ENCODE measurements around the gene SPDEF.

The SPDEF gene

GRCh38 chr6:34570066-34570833, 14.1 kb upstream of the SPDEF start:
- no peak overlapping the region for H3K4me3 ChIP-seq (ENCODE audit: low read length)
- no peak for DNase-seq (ENCODE audit: low read depth)
- TF ChIP-seq CTCF (IDR thresholded peaks at IDR 0.05; ENCODE audit: insufficient read depth, low read depth, low read length, missing control alignments): no peak

GRCh38 chr6:34569361-34569973, 13.3 kb upstream of the SPDEF start:
- DNase-seq (ENCODE audit: low read depth): no peak

DNA sequence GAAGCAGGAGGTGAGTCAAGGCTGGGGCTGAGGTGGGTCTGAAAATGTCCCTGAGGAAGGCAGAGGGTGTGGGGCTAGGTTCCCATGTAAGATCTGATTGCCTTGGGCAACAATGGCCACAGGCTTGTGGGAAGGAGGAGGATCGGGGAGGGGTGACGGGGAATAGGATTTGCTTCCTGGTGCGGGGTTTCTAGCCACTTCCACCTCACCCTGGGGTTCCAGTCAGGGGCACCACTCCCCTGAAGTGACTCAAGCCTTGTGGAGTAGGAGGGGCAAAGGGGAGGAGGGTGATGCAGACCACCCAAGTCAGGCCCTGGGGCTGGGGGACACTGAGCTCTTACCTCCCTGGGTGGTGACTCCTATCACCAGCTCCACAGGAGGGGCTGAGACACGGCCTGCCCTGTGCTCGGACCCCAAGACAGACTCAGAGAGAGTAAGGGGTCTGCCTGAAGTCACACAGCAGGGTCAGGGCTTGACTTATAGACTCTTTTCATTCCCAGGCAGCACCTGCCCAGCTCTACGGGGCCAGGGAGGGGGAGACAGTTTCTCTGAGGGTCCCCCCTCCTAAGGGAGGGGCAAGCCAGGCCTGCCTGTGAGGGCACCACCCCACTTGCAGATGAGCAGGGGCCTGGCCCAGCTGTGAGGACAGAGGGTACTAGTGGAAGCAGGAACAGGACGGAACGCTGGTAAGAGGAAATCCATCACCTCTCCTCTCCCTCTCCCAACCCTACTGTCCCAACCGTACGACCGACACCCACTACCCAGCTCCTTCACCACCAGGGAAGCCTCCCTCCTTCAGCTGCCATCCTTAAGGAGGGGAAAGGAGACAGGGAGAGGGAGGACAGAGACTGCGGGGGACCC, 12.4 kb upstream of the SPDEF start:
- DNase-seq (ENCODE audit: low read depth): peak; percentile 24
- H3K4me3 ChIP-seq (ENCODE audit: low read length): no peak overlapping the region
- no peak for TF ChIP-seq CTCF (IDR thresholded peaks at IDR 0.05; ENCODE audit: insufficient read depth, low read depth, low read length, missing control alignments)

More at GRCh38 chr6:34569361-34569973, 13.3 kb upstream of the SPDEF start:
- no peak for TF ChIP-seq CTCF (IDR thresholded peaks at IDR 0.05; ENCODE audit: insufficient read depth, low read depth, low read length, missing control alignments)
- H3K4me3 ChIP-seq (ENCODE audit: low read length): no peak overlapping the region

GRCh38 chr6:34566830-34567546, 10.9 kb upstream of the SPDEF start:
- DNase-seq (ENCODE audit: low read depth): peak; percentile 77
- no peak for TF ChIP-seq CTCF (IDR thresholded peaks at IDR 0.05; ENCODE audit: insufficient read depth, low read depth, low read length, missing control alignments)
- no peak overlapping the region for H3K4me3 ChIP-seq (ENCODE audit: low read length)

- DNase-seq (ENCODE audit: low read depth): no peak
- H3K4me3 ChIP-seq (ENCODE audit: low read length): no peak overlapping the region
- no peak for TF ChIP-seq CTCF (IDR thresholded peaks at IDR 0.05; ENCODE audit: insufficient read depth, low read depth, low read length, missing control alignments)
Measured at GRCh38 chr6:34565722-34566137, 9.6 kb upstream of the SPDEF start.

- no peak for TF ChIP-seq CTCF (IDR thresholded peaks at IDR 0.05; ENCODE audit: insufficient read depth, low read depth, low read length, missing control alignments)
- H3K4me3 ChIP-seq (ENCODE audit: low read length): no peak overlapping the region
- DNase-seq (ENCODE audit: low read depth): no peak
Measured at GRCh38 chr6:34564181-34564580, 8.1 kb upstream of the SPDEF start.

All from epithelial cell of esophagus (primary cell).